Cerebellar nuclear complex (tissue), 1 donor: ENCODE results near the gene CNN2.
"Not testable (repeated sequence)": the region's sequence is repeated elsewhere in the genome, so short reads cannot be mapped to it uniquely, and the experiment has no call there.

Experiments
- DNase-seq, 2 experiments: peaks; one replicate each; lab custom pipeline; 2025; lab: John Stamatoyannopoulos, UW

CNN2 gene

DNA sequence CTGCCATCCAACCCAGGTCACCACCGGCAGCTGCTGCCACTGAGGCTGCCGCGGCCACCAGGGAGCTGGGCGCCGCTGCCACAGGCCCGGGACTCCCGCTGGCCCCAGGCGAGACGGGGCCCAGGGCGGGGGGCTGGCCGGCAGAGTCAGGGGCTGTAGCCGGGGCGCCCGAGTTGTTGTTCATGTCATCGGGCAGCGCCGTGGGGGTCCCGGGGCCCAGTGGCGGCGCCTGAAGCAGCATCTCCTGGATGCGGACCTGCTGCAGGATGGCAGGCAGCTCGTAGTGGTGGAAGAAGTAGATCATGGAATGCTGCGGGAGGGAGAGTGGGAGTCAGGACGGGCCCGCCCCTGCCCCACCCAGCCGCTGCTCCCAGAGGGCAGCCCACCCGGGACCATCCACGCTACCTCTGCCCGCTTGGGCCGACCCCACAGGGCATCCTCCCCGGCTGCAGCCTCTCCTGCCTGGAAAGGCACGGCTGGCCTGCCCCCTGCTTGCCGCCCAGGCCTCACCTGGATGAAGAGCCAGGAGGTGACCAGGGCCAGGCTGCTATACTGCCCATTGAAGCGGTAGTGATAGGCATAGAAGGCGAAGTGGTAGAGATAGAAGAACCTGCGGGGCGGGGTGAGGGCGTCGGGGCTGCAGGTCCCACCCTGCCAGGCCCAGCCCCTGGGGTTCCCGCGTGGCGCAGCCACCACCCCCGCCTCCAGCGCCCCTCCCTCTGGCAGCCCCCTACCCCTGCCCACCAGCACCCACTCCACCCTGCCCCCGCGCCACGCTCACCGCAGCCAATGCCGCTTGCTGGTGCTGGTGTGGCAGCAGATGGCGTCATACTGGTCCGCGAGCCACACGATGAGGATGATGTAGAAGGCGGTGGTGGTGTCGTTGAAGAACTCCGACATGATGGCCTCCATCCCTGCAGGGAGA lies 15.6 kb upstream of the CNN2 start:
- no peak for DNase-seq

DNA sequence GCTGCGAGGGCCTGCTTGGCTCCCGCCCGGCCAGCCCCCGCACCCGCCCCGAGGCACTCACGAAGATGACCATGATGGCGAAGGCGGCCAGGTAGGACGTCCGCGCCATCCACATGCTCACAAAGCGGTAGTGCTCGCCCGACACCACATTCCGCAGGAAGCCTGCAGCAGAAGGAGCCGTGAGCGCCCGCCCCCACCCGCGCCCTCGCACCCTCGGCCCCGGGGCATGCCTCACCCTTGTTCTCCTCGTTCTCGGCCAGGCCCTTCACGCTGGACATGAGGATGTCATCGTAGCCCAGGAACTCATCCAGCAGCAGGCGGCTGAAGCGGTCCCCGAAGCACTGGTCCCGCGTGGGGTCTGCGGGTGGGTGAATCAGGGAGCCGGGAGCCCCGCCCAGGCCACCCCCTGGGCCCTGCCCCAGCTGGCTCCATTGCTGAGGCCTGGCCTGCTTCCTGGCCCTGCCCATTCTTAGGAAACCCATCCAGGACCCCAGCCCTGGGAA lies 14.5 kb upstream of the CNN2 start:
- DNase-seq = no peak

DNA sequence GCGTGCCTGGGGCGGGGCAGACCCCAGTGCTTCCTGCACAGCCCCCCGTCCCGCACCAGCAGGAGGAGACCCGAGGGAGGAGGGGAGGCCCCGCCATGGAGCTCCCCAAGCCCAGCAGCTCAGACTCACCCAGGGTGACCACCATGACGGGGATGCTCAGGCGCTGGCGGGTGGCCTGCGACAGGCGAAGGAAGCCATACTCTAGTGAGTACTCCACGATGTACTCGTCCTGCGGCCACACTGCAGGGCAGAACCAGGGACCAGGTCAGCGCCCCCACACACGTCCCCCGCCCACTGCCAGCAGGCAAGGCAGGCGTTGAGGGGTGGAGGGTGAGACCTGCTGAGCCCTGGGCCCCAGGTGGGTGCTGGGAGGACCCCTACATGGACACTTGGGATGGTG lies 14.1 kb upstream of the CNN2 start:
- no peak for DNase-seq

- no peak for DNase-seq
Observed at GRCh38 chr19:1013218-1013617, 13.2 kb upstream of the CNN2 start.

GRCh38 chr19:1014161-1015060 lies 12.0 kb upstream of the CNN2 start:
- no peak for DNase-seq

DNA sequence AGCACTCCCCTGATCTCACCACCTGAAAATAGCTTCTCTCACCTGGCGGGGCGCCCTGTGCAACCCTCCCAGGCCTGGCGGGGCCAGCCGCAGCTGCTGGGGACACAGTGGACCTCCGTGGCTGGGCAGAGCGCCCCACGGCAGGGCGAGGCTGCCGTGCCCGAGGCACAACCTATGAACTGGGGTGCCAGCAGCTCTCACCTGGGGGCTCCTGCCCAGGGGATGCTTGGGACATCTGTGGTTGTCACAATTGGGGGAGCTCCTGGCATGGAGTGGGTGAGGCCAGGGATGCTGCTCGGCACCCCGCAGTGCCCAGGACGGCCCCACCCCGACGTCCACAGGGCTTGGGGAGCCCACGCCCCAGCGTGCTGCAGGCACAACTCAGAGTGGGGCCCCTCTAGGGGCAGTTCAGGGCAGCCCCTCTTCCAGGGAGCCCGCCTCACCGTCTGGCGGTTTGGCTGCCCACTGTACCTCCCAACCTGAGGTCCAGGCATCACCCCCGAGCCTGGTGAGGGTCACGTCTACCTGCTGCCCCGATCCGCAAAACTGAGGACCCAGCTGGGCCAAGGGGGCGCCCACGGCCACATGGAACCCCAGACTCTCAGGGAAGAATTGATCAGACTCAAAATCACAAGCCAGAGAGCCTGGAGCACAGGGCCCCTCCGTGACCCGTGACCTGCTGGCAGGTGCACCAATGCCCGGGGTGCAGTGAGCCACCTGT lies 11.2 kb upstream of the CNN2 start:
- DNase-seq = no peak

GRCh38 chr19:1015782-1016646 lies 10.4 kb upstream of the CNN2 start:
- DNase-seq = no peak

GRCh38 chr19:1016647-1017114 lies 9.7 kb upstream of the CNN2 start:
- DNase-seq = no peak

- no peak for DNase-seq
Observed at GRCh38 chr19:1017115-1017905, 9.1 kb upstream of the CNN2 start.

DNA sequence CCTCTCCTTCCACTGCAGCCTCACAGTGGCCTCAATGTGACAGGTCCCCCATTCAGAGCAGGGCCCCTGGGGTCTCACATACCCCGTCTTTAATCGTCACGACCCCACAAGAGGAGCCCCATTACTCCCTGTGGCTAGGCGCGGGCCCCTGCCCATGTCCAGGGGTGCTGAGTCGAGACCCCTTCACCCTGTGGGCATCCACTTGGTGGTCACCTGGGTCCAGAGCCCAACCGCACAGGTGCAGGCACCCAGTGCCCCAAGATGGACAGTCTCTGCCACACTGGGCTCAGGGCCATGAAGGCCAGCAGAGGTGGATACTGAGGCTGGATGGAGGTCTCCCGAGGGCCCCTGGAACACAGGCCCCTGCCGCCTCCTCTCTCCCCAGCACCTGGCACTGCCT lies 8.5 kb upstream of the CNN2 start:
- no peak for DNase-seq

- DNase-seq = no peak
Observed at GRCh38 chr19:1018393-1018792, 8.0 kb upstream of the CNN2 start.

GRCh38 chr19:1018932-1019615 lies 7.3 kb upstream of the CNN2 start:
- no peak for DNase-seq

GRCh38 chr19:1019616-1019961 lies 6.8 kb upstream of the CNN2 start:
- DNase-seq = no peak

DNA sequence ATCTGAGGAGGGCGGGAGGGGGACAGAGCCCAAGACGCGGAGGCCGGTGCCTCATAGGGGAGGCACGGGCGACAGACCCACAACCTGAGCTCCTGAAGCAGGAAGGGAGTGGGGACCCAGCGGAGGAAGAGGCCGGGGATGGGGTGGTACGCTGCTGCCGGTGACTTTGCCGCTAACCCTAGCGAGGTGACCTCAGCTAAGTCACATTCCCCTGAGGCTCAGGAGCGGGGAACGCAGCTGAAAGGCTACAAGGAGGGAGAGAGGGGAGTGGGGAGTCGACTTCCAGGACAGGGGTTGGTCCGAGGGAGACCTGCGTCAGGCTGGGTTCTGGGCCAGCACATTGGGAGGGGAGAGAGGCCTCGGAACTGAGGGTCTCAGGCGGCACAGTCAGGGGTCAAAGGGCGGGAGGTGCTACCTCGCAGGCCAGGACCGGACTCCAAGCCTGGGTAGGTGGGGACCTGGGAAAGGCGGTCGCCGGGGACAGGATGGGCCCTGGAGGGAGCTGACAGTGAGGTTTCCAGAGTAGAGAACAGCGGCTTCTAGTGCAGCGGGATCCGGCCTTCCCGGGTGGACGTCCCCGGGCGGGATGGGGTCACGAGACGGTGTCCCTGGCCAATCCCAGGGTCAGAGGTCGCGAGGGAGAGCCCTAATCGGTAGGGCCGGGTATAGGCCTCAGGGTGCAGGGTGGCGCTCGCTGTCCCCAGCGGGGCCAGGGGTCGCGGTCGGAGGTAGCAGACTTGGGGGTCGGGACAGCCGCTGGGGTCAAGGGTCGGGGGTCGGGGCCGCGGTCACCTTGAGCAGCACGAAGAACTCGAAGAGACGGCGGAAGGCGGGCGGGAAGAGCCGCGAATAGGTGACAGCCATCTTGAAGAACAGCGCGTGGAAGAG lies 6.2 kb upstream of the CNN2 start:
- no peak for DNase-seq

GRCh38 chr19:1020868-1021425 lies 5.5 kb upstream of the CNN2 start, which contains the start of gene TMEM259:
TMEM259 (minus strand) TSS chr19:1021123; CDS start chr19:1020996, 127 bp downstream.
- peak; percentile 45 to 82 for DNase-seq

DNA sequence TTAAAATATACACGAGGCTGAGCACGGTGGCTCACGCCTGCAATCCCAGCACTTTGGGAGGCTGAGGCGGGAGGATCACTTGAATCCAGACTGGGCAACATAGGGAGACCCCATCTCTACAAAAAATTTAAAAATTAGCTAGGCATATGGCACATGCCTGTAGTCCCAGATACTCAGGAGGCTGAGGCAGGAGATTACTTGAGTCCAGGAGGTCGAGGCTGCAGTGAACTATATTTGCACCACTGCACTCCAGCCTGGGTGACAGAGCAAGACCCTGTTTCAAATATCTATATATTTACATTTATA lies 2.6 kb upstream of the CNN2 start:
- DNase-seq = not testable (repeated sequence)

- not testable (repeated sequence) for DNase-seq
Observed at GRCh38 chr19:1025080-1025479, 1.3 kb upstream of the CNN2 start.
